Mesothelial cell of epicardium (in vitro differentiated cells): ENCODE measurements around the gene SPDYA. TPM values are rescaled to one million over a fixed set of nuclear protein-coding genes. Genes with fewer than 3 reads are reported as not detected.
"Not testable (repeated sequence)": the region's sequence is repeated elsewhere in the genome, so short reads cannot be mapped to it uniquely, and the experiment has no call there.

Experiments
- DNase-seq, 2 experiments: peaks; one replicate each; pipeline ENCODE4 v3.0.0; 2021; ENCODE audit warnings: low spot score in 2 of 2; ENCODE audit not compliant: unreplicated experiment in 2 of 2
- H3K27ac Mint-ChIP-seq: 2 replicates; pipeline ENCODE4 v1.8.0; 2021; ENCODE audit warnings: mixed read lengths
- H3K27me3 Mint-ChIP-seq: 2 replicates; pipeline ENCODE4 v1.8.0; 2021; ENCODE audit warnings: low read depth, mixed read lengths
- H3K36me3 Mint-ChIP-seq: 2 replicates; pipeline ENCODE4 v1.8.0; 2021; ENCODE audit warnings: mixed read lengths
- H3K4me1 Mint-ChIP-seq: 2 replicates; pipeline ENCODE4 v1.8.0; 2021; ENCODE audit warnings: mixed read lengths
- H3K4me3 Mint-ChIP-seq: 2 replicates; pipeline ENCODE4 v1.8.0; 2021; ENCODE audit warnings: mild to moderate bottlenecking, moderate library complexity, mixed read lengths
- H3K9me3 Mint-ChIP-seq: 2 replicates; pipeline ENCODE4 v1.8.0; 2021; ENCODE audit warnings: mixed read lengths
- total RNA-seq: library from RNA; stranded (reverse); gene quantifications from 3 replicates; pipeline ENCODE4 v1.2.1, GENCODE V29; 2021
- TF ChIP-seq, protein P1 (sequence below): fragments of 200-600 bp; sonication (generic); IDR thresholded peaks from one replicate; pipeline ENCODE4 v1.5.0; 2021; ENCODE audit warnings: antibody characterized with exemption; ENCODE audit not compliant: unreplicated experiment

SPDYA gene
- total RNA-seq, 1 donor from 2014 or later = 1.7 TPM

DNA sequence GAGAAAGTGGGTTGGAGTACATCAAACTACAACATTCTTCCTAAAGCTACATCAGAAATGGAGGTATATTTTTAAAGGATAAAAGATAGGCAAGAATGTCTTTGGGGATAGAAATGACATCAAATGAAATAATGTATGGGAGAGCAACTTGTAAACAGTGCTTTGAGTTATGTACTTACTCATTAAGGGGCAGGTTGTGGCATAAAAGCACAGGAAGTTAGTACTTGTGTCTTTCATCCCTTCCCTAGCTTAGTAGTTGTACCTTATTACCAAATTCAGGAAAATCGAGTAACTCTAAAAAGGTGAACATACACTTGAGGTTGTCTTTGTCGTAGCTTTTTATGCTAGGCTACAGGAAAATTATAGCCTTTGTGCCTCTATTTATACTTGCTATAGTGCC, 30.1 kb upstream of the SPDYA start:
- no peaks in the 10 kb centered on the region for H3K4me1 Mint-ChIP-seq
- TF ChIP-seq, protein P1, sequence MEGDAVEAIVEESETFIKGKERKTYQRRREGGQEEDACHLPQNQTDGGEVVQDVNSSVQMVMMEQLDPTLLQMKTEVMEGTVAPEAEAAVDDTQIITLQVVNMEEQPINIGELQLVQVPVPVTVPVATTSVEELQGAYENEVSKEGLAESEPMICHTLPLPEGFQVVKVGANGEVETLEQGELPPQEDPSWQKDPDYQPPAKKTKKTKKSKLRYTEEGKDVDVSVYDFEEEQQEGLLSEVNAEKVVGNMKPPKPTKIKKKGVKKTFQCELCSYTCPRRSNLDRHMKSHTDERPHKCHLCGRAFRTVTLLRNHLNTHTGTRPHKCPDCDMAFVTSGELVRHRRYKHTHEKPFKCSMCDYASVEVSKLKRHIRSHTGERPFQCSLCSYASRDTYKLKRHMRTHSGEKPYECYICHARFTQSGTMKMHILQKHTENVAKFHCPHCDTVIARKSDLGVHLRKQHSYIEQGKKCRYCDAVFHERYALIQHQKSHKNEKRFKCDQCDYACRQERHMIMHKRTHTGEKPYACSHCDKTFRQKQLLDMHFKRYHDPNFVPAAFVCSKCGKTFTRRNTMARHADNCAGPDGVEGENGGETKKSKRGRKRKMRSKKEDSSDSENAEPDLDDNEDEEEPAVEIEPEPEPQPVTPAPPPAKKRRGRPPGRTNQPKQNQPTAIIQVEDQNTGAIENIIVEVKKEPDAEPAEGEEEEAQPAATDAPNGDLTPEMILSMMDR = no peak
- no peak overlapping the region for H3K27ac Mint-ChIP-seq
- H3K9me3 Mint-ChIP-seq = no peaks in the 10 kb centered on the region
- no peak overlapping the region for H3K4me3 Mint-ChIP-seq
- H3K27me3 Mint-ChIP-seq = no peaks in the 10 kb centered on the region
- peaks cover 28% of the 10 kb centered on the region for H3K36me3 Mint-ChIP-seq
- DNase-seq = no peak

DNA sequence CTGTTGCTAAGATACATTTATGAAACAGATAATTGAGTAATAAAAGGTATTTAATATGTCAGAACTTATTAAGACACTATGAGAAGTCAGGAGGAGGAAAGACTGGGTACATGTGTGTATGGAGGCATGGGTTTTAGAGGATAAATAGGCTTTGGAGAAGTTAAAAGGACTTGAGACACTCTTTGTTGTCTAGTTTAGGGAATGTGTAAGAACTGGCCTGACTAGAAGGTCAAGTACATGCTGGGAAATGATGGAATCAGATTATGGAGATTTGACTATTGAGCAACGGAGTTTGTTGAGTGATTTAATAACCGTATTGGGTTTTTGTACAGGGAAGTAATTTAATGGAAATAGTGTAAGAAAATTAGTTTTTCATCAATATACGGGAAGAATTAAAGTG, 28.2 kb upstream of the SPDYA start:
- H3K4me3 Mint-ChIP-seq = no peak overlapping the region
- no peaks in the 10 kb centered on the region for H3K27me3 Mint-ChIP-seq
- no peak for DNase-seq
- no peaks in the 10 kb centered on the region for H3K9me3 Mint-ChIP-seq
- H3K27ac Mint-ChIP-seq = peak overlapping the region; percentile 12
- H3K36me3 Mint-ChIP-seq = peaks cover 29% of the 10 kb centered on the region
- TF ChIP-seq, protein P1 = no peak
- no peaks in the 10 kb centered on the region for H3K4me1 Mint-ChIP-seq

DNA sequence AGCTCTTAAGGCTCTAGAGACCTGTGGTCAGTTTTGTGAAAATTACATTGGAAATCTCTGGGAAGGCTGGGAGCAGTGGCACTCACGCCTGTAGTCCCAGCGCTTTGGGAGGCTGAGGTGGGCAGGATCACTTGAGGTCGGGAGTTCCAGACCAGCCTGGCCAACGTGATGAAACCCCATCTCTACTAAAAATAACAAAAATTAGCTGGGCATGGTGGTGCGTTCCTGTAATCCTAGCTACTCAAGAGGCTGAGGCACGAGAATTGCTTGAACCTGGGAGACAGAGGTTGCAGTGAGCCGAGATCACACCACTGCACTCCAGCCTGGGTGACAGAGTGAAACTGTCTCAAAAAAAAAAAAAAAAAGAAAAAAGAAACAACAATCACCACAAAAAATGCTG, 26.1 kb upstream of the SPDYA start:
- H3K4me3 Mint-ChIP-seq, H3K4me1 Mint-ChIP-seq, H3K27me3 Mint-ChIP-seq, DNase-seq, H3K9me3 Mint-ChIP-seq, H3K27ac Mint-ChIP-seq: not testable (repeated sequence)
- peaks cover 39% of the 10 kb centered on the region for H3K36me3 Mint-ChIP-seq

DNA sequence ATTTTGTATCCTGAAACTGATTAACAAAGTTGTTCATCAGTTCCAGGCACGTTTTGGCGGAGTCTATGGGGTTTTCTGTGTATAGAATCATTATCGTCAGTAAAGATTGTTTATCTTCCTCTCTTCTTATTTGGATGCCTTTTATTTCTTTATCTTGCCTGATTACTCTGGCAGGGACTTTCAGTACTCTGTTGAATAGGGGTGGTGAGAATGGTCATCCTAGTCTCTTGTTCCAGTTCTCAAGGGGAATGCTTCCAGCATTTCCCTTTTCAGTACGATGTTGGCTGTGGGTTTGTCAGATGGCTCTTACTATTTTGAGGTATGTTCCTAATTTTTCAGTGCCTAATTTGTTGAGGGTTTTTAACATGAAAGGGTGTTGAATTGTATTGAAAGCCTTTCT, 14.0 kb upstream of the SPDYA start:
- Mint-ChIP-seq H3K27ac (no peak overlapping the region), H3K27me3 (no peaks in the 10 kb centered on the region), H3K4me1 (no peaks in the 10 kb centered on the region), H3K9me3 (peaks cover 34% of the 10 kb centered on the region), H3K4me3 (no peak overlapping the region), H3K36me3 (peaks cover 67% of the 10 kb centered on the region)
- TF ChIP-seq, protein P1 = no peak
- no peak for DNase-seq

DNA sequence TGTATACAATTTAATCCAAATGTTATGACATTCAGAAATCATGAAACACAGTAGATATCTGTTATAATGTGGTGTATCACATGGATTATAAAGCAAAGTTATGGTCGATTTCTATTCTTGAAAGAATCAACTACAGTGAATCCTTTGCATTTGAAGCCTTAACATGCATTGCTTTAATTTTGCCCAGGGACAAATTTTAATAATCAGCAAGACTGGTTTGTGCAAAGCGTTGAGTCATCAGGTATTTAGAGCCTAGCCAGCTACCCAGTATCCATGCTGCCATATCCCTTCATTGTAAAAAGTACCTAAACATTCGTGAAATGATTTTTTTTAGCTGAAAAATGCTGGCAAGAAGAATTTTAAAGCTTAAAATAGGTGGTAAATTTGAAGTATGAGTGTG, 8.9 kb upstream of the SPDYA start:
- H3K9me3 Mint-ChIP-seq = peaks cover 14% of the 10 kb centered on the region
- H3K27ac Mint-ChIP-seq = peak overlapping the region; percentile 26
- H3K4me3 Mint-ChIP-seq = no peak overlapping the region
- no peak for DNase-seq
- peaks cover 57% of the 10 kb centered on the region for H3K36me3 Mint-ChIP-seq
- peaks cover 1% of the 10 kb centered on the region for H3K4me1 Mint-ChIP-seq
- no peaks in the 10 kb centered on the region for H3K27me3 Mint-ChIP-seq
- TF ChIP-seq, protein P1 = no peak

DNA sequence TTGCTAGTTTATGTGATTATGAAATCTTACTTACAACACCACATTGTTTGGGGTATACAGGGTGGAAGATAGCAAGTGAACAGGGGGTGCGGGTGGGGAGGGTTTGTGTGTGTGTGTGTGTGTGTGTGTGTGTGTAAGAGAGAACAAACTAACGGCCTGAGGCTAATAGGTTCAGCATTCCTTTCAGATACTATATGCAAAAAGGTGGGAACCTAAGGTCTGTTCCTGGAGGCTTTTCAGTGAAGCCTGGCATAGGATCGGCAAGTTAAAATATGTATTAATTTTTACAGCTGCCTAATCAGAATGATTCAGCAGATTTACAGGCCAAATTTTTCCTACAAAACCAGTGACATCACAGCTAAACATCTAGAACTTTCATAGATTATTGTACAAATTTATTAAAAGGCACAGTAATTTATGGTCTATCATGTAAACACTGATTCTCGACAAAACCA, 7.6 kb upstream of the SPDYA start:
- TF ChIP-seq, protein P1 = no peak
- peak overlapping the region; percentile 84 for H3K27ac Mint-ChIP-seq
- H3K36me3 Mint-ChIP-seq = peaks cover 45% of the 10 kb centered on the region
- H3K4me3 Mint-ChIP-seq = no peak overlapping the region
- H3K4me1 Mint-ChIP-seq = peaks cover 1% of the 10 kb centered on the region
- no peak for DNase-seq
- peaks cover 3% of the 10 kb centered on the region for H3K9me3 Mint-ChIP-seq
- no peaks in the 10 kb centered on the region for H3K27me3 Mint-ChIP-seq
